ENCODE results near the gene RAB1A.

Gene RAB1A

GRCh38 chr2:65101071-65101470 is 28.8 kb downstream of the RAB1A start:
- peak overlapping the region; percentile 57 for H3K27ac ChIP-seq (ENCODE audit: low read depth, low read length)
- no peaks in the 10 kb centered on the region for H3K27me3 ChIP-seq (ENCODE audit: control insufficient read depth in 5 of 5, insufficient read depth in 4 of 5, low read length in 5 of 5)
- H3K4me3 ChIP-seq (ENCODE audit: low read depth in 1 of 5, low read length in 5 of 5) = no peak overlapping the region
- peak overlapping the region in 1 of 5 donors; percentile 28 for H3K9ac ChIP-seq (ENCODE audit: low read length in 5 of 5)
- peaks cover 2 to 28% (median 11%) of the 10 kb centered on the region in 5 donors for H3K4me1 ChIP-seq (ENCODE audit: control insufficient read depth in 5 of 5, insufficient read depth in 5 of 5, low read length in 5 of 5)
- H3K36me3 ChIP-seq (ENCODE audit: control insufficient read depth in 5 of 5, insufficient read depth in 5 of 5, low read length in 5 of 5) = peaks cover 16 to 44% (median 37%) of the 10 kb centered on the region in 5 donors
- no peaks in the 10 kb centered on the region for H3K9me3 ChIP-seq (ENCODE audit: control insufficient read depth in 5 of 5, low read length in 5 of 5)

- H3K4me3 ChIP-seq (ENCODE audit: low read depth in 1 of 5, low read length in 5 of 5) = no peak overlapping the region
- H3K27ac ChIP-seq (ENCODE audit: low read depth, low read length) = peak overlapping the region; percentile 18
- no peak overlapping the region for H3K9ac ChIP-seq (ENCODE audit: low read length in 5 of 5)
- no peaks in the 10 kb centered on the region for H3K27me3 ChIP-seq (ENCODE audit: control insufficient read depth in 5 of 5, insufficient read depth in 4 of 5, low read length in 5 of 5)
- H3K4me1 ChIP-seq (ENCODE audit: control insufficient read depth in 5 of 5, insufficient read depth in 5 of 5, low read length in 5 of 5) = peaks cover 2 to 25% (median 11%) of the 10 kb centered on the region in 5 donors
- no peaks in the 10 kb centered on the region for H3K9me3 ChIP-seq (ENCODE audit: control insufficient read depth in 5 of 5, low read length in 5 of 5)
- peaks cover 16 to 52% (median 45%) of the 10 kb centered on the region in 5 donors for H3K36me3 ChIP-seq (ENCODE audit: control insufficient read depth in 5 of 5, insufficient read depth in 5 of 5, low read length in 5 of 5)
Observed at GRCh38 chr2:65098741-65099140, 31.2 kb downstream of the RAB1A start.

GRCh38 chr2:65097844-65098243 is 32.1 kb downstream of the RAB1A start:
- Histone ChIP-seq H3K4me3 (ENCODE audit: low read depth in 1 of 5, low read length in 5 of 5) (no peak overlapping the region), H3K36me3 (ENCODE audit: control insufficient read depth in 5 of 5, insufficient read depth in 5 of 5, low read length in 5 of 5) (peaks cover 12 to 51% (median 44%) of the 10 kb centered on the region in 5 donors), H3K9ac (ENCODE audit: low read length in 5 of 5) (no peak overlapping the region), H3K9me3 (ENCODE audit: control insufficient read depth in 5 of 5, low read length in 5 of 5) (no peaks in the 10 kb centered on the region), H3K27ac (ENCODE audit: low read depth, low read length) (peak overlapping the region; percentile 4), H3K27me3 (ENCODE audit: control insufficient read depth in 5 of 5, insufficient read depth in 4 of 5, low read length in 5 of 5) (no peaks in the 10 kb centered on the region), H3K4me1 (ENCODE audit: control insufficient read depth in 5 of 5, insufficient read depth in 5 of 5, low read length in 5 of 5) (peaks cover 2 to 28% (median 11%) of the 10 kb centered on the region in 5 donors)

- Histone ChIP-seq H3K9ac (ENCODE audit: low read length in 5 of 5) (no peak overlapping the region), H3K27ac (ENCODE audit: low read depth, low read length) (peak overlapping the region; percentile 4), H3K9me3 (ENCODE audit: control insufficient read depth in 5 of 5, low read length in 5 of 5) (no peaks in the 10 kb centered on the region), H3K27me3 (ENCODE audit: control insufficient read depth in 5 of 5, insufficient read depth in 4 of 5, low read length in 5 of 5) (no peaks in the 10 kb centered on the region), H3K36me3 (ENCODE audit: control insufficient read depth in 5 of 5, insufficient read depth in 5 of 5, low read length in 5 of 5) (peaks cover 13 to 56% (median 47%) of the 10 kb centered on the region in 5 donors), H3K4me1 (ENCODE audit: control insufficient read depth in 5 of 5, insufficient read depth in 5 of 5, low read length in 5 of 5) (peaks cover 2 to 27% (median 8%) of the 10 kb centered on the region in 5 donors), H3K4me3 (ENCODE audit: low read depth in 1 of 5, low read length in 5 of 5) (no peak overlapping the region)
Observed at GRCh38 chr2:65096948-65097347, 33.0 kb downstream of the RAB1A start.

GRCh38 chr2:65093211-65093610 is 36.7 kb downstream of the RAB1A start:
- H3K4me3 ChIP-seq (ENCODE audit: low read depth in 1 of 5, low read length in 5 of 5) = no peak overlapping the region
- peaks cover 22 to 70% (median 54%) of the 10 kb centered on the region in 5 donors for H3K36me3 ChIP-seq (ENCODE audit: control insufficient read depth in 5 of 5, insufficient read depth in 5 of 5, low read length in 5 of 5)
- peak overlapping the region; percentile 55 for H3K27ac ChIP-seq (ENCODE audit: low read depth, low read length)
- H3K9me3 ChIP-seq (ENCODE audit: control insufficient read depth in 5 of 5, low read length in 5 of 5) = no peaks in the 10 kb centered on the region
- H3K4me1 ChIP-seq (ENCODE audit: control insufficient read depth in 5 of 5, insufficient read depth in 5 of 5, low read length in 5 of 5) = peaks cover 2 to 22% (median 11%) of the 10 kb centered on the region in 5 donors
- H3K9ac ChIP-seq (ENCODE audit: low read length in 5 of 5) = no peak overlapping the region
- H3K27me3 ChIP-seq (ENCODE audit: control insufficient read depth in 5 of 5, insufficient read depth in 4 of 5, low read length in 5 of 5) = no peaks in the 10 kb centered on the region

- Histone ChIP-seq H3K36me3 (ENCODE audit: control insufficient read depth in 5 of 5, insufficient read depth in 5 of 5, low read length in 5 of 5) (peaks cover 25 to 74% (median 58%) of the 10 kb centered on the region in 5 donors), H3K27ac (ENCODE audit: low read depth, low read length) (peak overlapping the region; percentile 55), H3K4me3 (ENCODE audit: low read depth in 1 of 5, low read length in 5 of 5) (no peak overlapping the region), H3K9ac (ENCODE audit: low read length in 5 of 5) (no peak overlapping the region), H3K27me3 (ENCODE audit: control insufficient read depth in 5 of 5, insufficient read depth in 4 of 5, low read length in 5 of 5) (no peaks in the 10 kb centered on the region), H3K4me1 (ENCODE audit: control insufficient read depth in 5 of 5, insufficient read depth in 5 of 5, low read length in 5 of 5) (peaks cover 2 to 26% (median 14%) of the 10 kb centered on the region in 5 donors), H3K9me3 (ENCODE audit: control insufficient read depth in 5 of 5, low read length in 5 of 5) (no peaks in the 10 kb centered on the region)
Observed at GRCh38 chr2:65092791-65093190, 37.1 kb downstream of the RAB1A start.

GRCh38 chr2:65085148-65085547 is 44.8 kb downstream of the RAB1A start:
- H3K9me3 ChIP-seq (ENCODE audit: control insufficient read depth in 5 of 5, low read length in 5 of 5) = no peaks in the 10 kb centered on the region
- no peak overlapping the region for H3K4me3 ChIP-seq (ENCODE audit: low read depth in 1 of 5, low read length in 5 of 5)
- H3K36me3 ChIP-seq (ENCODE audit: control insufficient read depth in 5 of 5, insufficient read depth in 5 of 5, low read length in 5 of 5) = peaks cover 48 to 73% (median 53%) of the 10 kb centered on the region in 5 donors
- no peak overlapping the region for H3K9ac ChIP-seq (ENCODE audit: low read length in 5 of 5)
- H3K27me3 ChIP-seq (ENCODE audit: control insufficient read depth in 5 of 5, insufficient read depth in 4 of 5, low read length in 5 of 5) = no peaks in the 10 kb centered on the region
- H3K27ac ChIP-seq (ENCODE audit: low read depth, low read length) = no peak overlapping the region
- peaks cover 0 to 52% (median 43%) of the 10 kb centered on the region in 5 donors for H3K4me1 ChIP-seq (ENCODE audit: control insufficient read depth in 5 of 5, insufficient read depth in 5 of 5, low read length in 5 of 5)

GRCh38 chr2:65081232-65081685 is 48.6 kb downstream of the RAB1A start:
- no peak overlapping the region for H3K9ac ChIP-seq (ENCODE audit: low read length in 5 of 5)
- H3K36me3 ChIP-seq (ENCODE audit: control insufficient read depth in 5 of 5, insufficient read depth in 5 of 5, low read length in 5 of 5) = peaks cover 39 to 77% (median 59%) of the 10 kb centered on the region in 5 donors
- H3K27me3 ChIP-seq (ENCODE audit: control insufficient read depth in 5 of 5, insufficient read depth in 4 of 5, low read length in 5 of 5) = no peaks in the 10 kb centered on the region
- peaks cover 3 to 41% (median 35%) of the 10 kb centered on the region in 5 donors for H3K4me1 ChIP-seq (ENCODE audit: control insufficient read depth in 5 of 5, insufficient read depth in 5 of 5, low read length in 5 of 5)
- H3K4me3 ChIP-seq (ENCODE audit: low read depth in 1 of 5, low read length in 5 of 5) = no peak overlapping the region
- H3K9me3 ChIP-seq (ENCODE audit: control insufficient read depth in 5 of 5, low read length in 5 of 5) = no peaks in the 10 kb centered on the region
- no peak overlapping the region for H3K27ac ChIP-seq (ENCODE audit: low read depth, low read length)

GRCh38 chr2:65079017-65079416 is 50.9 kb downstream of the RAB1A start:
- no peaks in the 10 kb centered on the region for H3K27me3 ChIP-seq (ENCODE audit: control insufficient read depth in 5 of 5, insufficient read depth in 4 of 5, low read length in 5 of 5)
- peaks cover 11 to 57% (median 47%) of the 10 kb centered on the region in 5 donors for H3K4me1 ChIP-seq (ENCODE audit: control insufficient read depth in 5 of 5, insufficient read depth in 5 of 5, low read length in 5 of 5)
- peaks cover 19 to 71% (median 51%) of the 10 kb centered on the region in 5 donors for H3K36me3 ChIP-seq (ENCODE audit: control insufficient read depth in 5 of 5, insufficient read depth in 5 of 5, low read length in 5 of 5)
- no peak overlapping the region for H3K9ac ChIP-seq (ENCODE audit: low read length in 5 of 5)
- H3K4me3 ChIP-seq (ENCODE audit: low read depth in 1 of 5, low read length in 5 of 5) = no peak overlapping the region
- no peaks in the 10 kb centered on the region for H3K9me3 ChIP-seq (ENCODE audit: control insufficient read depth in 5 of 5, low read length in 5 of 5)
- no peak overlapping the region for H3K27ac ChIP-seq (ENCODE audit: low read depth, low read length)

GRCh38 chr2:65077898-65078297 is 52.0 kb downstream of the RAB1A start:
- Histone ChIP-seq H3K4me1 (ENCODE audit: control insufficient read depth in 5 of 5, insufficient read depth in 5 of 5, low read length in 5 of 5) (peaks cover 11 to 55% (median 47%) of the 10 kb centered on the region in 5 donors), H3K4me3 (ENCODE audit: low read depth in 1 of 5, low read length in 5 of 5) (no peak overlapping the region), H3K27me3 (ENCODE audit: control insufficient read depth in 5 of 5, insufficient read depth in 4 of 5, low read length in 5 of 5) (no peaks in the 10 kb centered on the region), H3K27ac (ENCODE audit: low read depth, low read length) (no peak overlapping the region), H3K9ac (ENCODE audit: low read length in 5 of 5) (no peak overlapping the region), H3K36me3 (ENCODE audit: control insufficient read depth in 5 of 5, insufficient read depth in 5 of 5, low read length in 5 of 5) (peaks cover 10 to 71% (median 51%) of the 10 kb centered on the region in 5 donors), H3K9me3 (ENCODE audit: control insufficient read depth in 5 of 5, low read length in 5 of 5) (no peaks in the 10 kb centered on the region)

Measured in subcutaneous abdominal adipose tissue (tissue), 5 donors.